Inflammatory macrophage (primary cell): ENCODE data around the gene SCMH1.
A peak's percentile ranks its signal among the peaks of the same experiment; 100 is the strongest.
"Not testable (repeated sequence)": the region's sequence is repeated elsewhere in the genome, so short reads cannot be mapped to it uniquely, and the experiment has no call there.

Experiments used
- DNase-seq, 2 donors: peaks; one replicate each; pipeline ENCODE4 v3.0.0-alpha.2; 2020 to 2022

The SCMH1 gene

DNA sequence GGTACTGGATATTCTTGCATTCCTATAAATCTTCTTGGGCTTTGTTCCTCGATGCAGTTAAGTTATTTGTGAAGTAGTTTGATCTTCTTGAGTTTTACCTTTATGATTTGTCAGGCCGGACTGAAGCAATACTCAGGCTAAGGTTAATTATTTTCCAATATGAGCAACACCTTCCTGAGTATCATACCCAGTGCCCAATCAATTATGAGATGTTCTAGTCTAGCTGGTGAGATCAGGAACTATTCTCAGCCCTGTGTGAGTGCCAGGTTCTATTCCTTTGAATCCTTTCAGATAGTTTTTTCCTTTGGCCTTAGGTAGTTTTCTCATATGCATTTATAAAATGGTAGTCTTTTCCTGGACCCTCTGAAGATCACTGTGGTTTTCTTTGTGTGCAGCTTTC lies 92.5 kb downstream of the SCMH1 start:
- no peak for DNase-seq

DNA sequence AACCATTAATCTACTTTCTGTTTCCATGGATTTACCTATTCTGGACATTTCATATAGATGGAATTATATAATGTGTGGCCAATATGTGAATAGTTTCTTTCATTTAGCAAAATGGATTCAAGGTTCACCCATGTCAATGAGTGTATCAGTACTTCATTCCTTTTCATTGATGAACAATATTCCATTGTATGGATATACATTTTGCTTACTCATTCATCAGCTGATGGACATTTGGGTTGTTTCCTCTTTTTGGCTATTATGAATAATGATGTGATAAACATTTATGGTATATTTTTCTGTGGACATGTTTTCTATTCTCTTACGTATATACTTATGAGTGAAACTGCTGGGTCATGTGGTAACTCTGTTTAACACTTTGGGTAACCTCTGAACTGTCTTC lies 97.8 kb downstream of the SCMH1 start:
- DNase-seq, result peak in 1 of 2 donors; percentile 2

DNA sequence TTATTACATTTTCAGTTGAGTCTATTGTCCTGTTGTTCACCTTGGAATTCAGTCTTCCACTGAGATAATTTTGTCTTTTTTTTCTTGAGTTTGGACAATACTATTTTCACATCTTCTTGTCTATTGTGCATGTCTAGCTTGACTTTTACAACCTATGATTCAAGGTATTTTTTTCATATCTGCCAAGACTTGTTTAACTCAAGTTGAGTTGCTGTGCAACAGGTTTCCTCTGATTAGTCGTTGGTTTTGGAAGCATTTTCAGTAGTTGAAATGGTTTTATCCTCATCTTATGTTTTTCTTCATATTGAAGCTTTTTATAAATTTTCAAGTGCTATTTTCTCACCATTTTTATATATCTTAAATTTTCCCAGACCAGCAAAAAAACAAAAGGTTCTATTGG lies 103.6 kb downstream of the SCMH1 start:
- DNase-seq, result no peak

DNA sequence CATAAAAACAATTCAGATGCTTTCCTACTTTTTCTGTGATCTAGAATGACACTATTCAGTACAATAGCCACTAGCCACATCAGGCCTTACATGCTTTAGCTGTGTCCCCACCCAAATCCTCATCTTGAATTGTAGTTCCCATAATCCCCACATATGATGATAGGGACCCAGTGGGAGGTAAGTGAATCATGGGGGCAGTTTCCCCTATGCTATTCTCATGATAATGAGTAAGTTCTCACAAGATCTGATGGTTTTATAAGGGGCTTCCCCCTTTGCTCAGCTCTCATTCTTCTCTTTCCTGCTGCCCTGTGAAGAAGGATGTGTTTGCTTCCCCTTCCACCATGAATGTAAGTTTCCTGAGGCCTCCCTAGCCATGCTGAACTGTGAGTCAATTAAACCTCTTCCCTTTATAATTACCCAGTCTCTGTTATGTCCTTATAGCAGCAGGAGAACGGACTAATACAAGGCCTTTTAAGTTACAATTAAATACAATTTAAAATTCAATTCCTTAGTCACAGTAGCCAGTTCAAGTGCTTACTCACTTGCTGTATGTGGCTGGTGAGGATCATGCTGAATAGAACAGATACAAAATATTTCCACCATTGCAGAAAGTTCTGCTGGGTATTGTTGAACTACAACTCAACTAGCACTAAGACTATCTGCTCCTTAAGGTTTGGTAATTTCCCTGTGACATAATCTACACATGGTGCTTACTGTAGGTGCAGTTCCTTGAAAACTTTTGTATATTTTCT lies 106.7 kb downstream of the SCMH1 start:
- DNase-seq, result peak; percentile 7 to 11

DNA sequence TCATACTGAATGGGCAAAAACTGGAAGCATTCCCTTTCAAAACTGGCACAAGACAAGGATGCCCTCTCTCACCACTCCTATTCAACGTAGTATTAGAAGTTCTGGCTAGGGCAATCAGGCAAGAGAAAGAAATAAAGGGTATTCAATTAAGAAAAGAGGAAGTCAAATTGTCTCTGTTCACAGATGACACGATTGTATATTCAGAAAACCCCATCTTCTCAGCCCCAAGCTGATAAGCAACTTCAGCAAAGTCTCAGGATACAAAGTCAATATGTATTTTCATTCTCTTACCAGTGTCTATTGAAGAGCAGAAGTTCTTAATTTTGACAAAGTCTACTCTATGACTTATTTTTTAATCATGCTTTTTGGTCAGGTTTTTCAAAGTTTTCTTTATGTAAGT lies 107.8 kb downstream of the SCMH1 start:
- not testable (repeated sequence) for DNase-seq

DNA sequence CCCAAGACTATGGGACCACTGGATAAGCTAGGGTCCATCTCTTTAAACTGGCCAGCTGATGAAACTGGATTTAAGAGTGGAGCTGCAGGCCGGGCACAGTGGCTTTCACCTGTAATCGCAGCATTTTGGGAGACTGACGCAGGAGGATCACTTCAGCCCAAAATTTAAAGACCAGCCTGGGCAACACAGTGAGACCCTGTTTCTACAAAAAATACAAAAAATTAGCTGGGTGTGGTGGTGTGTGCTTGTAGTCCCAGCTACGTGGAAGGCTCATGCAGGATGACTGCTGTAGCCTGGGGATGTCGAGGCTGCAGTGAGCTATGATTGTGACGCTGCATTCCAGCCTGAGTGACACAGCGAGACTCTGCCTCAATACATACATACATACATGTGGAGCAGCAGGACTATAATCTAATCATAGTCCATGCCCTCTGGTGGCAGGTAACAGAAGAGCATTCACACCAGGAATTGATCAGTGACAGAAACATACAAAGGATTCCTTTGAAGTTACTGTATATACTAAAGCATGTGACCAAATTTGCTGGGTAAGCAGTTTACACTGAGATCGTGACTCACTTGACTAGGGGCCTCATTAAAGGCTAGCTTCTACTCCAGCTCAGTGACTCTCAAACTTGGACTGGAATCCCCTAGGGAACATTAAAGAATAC lies 119.1 kb downstream of the SCMH1 start:
- peak; percentile 18 to 19 for DNase-seq

DNA sequence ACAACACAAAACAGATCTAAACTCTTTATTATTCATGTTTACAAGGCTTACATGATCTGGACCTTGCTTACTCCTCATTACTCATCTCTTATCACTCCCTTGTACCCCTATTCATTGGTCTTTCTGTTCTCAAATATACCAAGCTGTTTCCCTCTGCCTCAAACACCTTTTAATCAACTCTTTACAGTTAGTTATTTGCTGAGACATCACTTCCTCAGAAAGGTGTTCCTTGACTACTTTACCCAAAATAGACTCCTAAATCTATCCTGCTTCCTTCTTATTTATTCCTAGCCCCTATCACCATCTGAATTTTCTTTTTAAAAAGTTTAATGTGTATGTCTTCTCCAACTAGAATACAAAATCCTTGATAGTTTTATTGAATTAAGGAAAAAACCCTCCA lies 120.0 kb downstream of the SCMH1 start:
- no peak for DNase-seq

DNA sequence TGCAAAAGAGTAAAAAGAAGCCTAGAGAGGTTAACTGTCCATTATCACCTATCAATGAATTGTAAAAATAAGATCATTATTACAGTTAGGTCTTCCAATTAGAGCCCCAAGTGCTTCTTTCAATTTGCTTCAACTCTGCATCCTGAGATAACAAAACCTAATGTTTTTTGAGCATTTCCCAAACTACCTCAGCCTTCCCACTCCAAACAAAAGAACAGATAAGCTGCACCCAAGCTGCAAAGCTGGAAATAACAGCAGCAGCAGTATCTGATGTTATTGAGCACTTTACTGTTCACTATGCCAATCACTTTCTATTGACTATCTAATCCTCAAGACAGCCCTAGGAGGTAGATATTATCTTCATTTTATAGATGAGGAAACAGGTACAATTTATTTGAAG lies 123.5 kb downstream of the SCMH1 start:
- DNase-seq, result no peak

DNA sequence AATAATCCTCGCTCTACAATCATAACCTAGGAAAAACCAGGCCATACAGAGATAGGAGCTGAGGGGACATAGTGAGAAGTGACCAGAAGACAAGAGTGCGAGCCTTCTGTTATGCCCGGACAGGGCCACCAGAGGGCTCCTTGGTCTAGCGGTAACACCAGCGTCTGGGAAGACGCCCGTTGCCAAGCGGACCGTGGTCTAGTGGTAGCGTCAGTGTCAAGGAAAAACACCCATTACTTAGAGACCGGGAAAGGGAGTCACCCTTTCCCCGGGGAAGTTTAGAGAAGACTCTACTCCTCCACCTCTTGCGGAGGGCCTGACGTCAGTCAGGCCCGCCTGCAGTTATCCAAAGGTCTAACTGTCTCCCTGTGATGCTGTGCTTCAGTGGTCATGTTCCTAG lies 124.9 kb downstream of the SCMH1 start:
- DNase-seq, result not testable (repeated sequence)

DNA sequence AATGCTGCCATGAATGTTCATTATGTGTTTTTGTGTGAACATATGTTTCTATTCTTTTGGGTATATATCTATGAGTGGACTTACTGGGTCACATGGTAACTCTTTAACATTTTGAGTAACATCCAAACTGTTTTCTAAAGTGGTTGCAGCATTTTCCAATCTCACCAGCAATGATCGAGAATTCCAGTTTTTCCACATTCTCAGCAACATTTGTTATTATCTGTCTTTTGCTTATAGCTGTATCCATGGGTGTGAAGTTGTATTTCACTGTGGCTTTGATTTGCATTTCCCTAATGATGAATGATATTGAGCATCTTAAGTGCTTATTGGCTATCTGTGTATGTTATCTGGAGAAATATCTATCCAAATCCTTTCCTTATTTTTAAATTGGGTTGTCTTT lies 131.4 kb downstream of the SCMH1 start:
- no peak for DNase-seq

DNA sequence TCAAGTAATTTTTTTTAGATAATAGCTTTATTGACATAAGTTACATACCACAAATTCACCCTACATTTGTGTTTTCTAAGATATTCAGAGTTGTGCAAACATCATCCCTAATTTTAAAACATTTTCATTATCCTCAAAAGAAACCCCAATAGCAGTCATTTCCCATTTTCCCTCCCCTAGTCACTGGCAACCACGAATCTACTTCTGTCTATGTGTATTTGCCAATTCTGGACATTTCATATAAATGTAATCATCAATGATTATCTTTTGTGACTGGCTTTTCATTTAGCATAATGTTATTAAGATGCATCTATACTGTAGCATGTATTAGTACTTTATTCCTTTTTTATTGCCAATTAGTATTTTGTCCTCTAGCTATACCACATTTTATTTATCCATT lies 131.8 kb downstream of the SCMH1 start:
- DNase-seq, result no peak

DNA sequence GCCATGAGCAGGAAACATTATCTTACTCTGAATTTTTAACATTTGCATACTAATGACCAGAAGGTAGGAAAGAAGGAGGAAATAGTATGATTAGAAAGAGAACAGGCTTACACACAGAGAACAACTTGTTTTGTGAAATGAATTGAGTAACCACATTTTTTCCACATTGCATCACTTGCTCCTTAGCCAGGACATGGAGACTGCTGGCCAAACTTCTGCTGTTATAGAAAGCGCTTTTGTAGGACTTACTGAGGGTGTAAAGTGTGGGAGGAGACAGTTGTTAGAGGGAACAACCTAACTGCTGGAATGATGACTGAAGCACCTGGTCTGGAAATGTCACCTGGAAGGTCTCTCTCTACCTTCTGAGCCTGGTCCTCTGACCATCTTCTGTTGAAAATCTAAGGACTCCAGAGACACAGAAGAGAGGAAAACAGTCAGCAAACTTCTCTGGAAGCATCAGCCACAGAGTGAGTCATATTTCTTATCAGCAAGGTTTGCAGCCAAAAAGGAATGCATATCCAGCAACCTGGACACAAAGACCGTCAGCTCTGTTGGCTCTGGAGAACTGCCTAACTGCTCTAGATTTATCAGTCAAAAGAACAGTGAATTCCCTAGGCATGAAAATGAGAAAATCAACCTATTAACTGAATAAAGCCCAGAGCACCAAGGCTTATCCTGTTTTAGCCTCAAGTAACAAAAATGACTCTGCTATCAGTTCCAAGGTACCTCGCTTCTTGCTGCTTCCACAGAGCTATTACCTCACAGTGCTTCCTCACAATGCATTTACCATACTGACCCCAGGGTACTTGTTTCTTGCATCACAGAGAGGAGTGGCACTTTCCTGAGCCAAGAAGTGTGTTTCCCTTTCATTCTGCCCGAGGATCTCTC lies 132.6 kb downstream of the SCMH1 start:
- peak; percentile 67 to 77 for DNase-seq

DNA sequence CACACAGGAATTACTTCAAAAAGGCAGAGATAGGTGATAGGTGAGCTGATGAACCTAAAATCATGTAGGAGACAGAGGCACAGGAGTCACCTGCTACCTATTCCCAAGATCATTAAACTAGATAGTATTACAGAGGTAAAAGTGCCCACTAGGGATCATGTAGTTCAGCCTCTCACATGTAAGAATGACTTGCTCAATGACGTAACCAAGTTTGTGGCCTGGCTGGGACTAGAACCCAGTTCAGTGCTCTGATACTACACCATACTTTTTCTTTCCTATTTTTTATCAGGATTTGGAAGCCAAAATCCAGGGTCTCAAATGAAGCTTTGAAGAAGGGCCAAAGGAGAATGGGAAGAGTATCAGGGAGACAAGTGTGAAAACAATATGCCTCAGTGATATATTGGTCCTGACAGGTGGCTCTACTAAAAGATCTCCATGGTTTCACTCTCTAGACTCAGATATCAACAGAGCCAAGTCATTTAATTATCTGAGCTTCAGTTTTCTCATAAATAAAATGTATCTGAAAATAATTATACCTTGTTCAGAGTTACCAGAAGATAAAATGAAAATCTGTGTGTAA lies 133.3 kb downstream of the SCMH1 start:
- no peak for DNase-seq

DNA sequence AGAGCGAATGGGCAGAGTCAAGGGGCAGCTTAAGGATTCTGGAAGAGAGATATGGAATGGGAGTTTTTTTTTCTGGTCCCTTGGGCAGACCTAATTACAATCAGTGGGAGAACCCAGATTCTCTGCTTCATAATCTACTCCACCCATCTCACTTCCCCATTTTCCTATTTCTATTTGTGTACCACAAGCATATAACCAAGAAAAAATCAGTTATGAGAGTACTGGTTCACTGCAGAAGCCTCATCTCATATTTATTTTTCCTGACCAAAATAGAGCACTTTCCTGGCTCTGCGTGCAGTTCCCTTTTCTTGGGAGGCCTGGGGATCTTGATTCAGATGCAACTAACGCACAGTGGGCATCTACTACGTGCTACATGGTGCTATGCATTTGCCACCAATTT lies 138.3 kb downstream of the SCMH1 start:
- DNase-seq, result peak in 1 of 2 donors; percentile 12

DNA sequence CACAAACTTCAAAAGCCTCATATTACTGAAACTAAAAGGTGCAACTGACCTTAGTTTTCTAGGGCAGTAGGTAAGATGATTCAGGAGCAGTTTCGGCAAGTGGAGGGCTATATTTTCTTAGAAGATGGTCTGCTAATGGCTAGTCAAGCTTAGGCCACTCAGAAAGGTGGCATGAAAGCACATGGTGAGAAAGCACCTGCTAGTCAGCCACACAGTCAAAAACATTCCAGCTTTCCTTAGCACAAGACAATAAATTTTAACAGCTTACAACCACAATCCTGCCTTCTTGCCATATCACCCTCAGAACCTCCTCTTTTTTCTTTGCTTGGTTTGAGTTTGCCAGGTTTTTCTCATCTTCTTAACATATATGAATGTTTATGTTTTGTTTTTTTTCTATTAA lies 139.5 kb downstream of the SCMH1 start:
- no peak for DNase-seq

DNA sequence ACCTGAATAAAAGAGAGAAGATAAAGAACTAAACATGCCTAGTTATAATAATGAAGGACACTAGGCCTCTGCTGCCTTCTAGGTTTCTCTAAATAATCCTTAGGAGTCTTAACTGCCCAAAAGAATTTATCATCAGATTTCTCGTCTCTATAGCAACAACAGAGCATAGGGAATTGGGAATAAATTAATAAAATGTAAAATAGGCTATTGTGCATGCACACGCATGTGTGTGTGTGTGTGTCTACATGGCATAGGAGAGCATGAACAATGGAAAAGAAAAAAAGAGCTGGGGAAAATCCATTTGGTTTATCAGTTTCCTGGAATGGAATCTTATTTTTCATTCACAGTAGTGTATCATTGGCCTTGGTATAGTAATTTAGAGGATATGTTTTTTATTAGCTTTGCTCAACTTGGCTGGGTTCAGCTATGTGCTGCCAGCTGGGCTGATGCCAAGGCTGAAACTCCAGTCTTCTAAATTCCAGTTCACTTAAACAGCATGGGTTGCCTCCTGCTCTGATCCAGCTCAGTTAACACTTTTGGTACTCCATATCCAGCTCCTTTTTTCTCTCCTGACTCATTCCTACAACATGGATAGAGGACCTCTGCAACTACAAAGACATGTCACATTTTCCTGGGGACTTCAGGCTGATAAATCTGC lies 140.0 kb downstream of the SCMH1 start:
- DNase-seq, result no peak

DNA sequence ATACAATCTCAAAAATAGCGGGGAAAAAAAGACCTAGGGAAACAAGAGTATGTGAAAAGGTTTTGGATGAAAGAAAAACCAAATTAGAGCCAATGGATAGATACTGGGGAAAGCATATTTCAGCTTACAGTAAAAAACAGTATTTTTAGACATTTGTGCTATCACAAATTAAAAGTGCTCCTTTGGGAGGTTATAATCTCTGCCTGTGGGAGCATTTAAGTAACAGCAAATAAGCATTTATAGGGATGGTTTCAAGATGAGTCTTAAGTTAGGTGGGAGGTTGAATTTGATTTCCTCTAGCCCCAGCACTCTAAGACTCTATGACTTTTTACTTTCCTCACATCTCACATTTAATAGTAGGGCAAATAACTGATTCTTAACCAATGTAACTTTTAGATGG lies 141.0 kb downstream of the SCMH1 start:
- DNase-seq, result no peak

DNA sequence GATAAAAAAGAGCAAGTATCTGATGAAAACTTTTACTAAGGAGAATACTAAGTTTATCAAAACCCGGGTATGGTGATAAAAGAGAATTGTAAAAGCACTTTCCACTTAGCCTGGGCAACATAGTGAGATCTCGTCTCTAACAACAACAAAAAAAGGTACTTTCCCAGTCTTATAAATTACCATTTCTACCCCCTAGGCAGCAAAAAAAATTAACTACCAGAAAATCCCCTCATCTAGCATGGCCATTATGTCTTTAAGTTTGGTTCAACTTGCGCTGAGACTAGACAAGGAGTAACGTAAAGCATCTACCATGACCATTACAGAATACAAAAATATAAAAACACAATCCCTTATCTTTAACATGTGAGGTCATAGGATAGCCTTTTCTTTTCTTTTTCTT lies 141.9 kb downstream of the SCMH1 start:
- no peak for DNase-seq

DNA sequence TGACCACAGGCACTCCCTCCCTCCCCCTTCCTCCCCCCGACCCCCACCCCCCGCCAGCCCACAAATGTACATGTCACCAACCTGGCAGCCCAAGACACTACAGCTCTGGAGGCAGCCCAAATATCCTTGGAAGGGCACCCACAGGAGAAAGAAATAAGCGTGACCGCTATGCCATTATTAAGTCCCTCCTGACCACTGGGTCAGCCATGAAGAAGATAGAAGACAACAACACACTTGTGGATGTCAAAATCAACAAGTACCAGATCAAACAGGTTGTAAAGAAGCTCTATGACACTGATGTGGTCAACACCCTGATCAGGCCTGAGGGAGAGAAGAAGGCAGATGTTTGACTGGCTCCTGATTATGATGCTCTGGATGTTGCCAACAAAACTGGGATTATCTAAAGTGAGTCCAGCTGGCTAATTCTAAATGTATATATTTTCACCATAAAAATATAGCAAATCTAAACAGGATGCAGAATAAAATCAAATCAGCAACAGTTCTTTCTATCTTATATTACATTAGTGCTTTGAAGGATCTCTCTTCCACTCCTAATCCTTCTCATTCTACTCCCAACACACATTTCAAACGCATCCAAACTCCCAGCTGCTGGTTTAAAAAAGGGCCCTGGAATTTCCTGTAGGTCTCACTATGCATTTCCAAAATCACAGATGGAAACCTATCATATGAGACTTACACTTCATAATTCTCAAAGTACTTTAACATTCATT lies 143.2 kb downstream of the SCMH1 start:
- DNase-seq, result no peak

DNA sequence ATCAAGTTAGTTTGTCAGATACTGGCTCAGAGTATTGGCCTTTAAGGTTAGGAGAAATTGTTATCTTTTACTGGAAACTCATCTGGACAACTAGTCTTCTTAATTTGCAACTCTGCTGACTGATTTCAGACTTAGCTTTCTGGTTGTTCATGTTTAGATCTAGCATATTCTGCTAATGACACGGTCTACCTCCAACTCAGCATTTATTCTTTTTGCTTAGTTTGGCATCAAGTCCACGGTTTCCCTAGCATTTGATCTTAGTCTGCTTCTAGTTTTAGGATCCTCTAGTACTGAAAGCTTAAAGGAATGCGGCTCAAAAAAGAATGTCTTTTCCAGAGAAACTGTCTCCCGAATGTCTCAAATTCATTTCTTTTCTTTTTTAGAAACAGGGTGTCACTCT lies 145.0 kb downstream of the SCMH1 start:
- no peak for DNase-seq

DNA sequence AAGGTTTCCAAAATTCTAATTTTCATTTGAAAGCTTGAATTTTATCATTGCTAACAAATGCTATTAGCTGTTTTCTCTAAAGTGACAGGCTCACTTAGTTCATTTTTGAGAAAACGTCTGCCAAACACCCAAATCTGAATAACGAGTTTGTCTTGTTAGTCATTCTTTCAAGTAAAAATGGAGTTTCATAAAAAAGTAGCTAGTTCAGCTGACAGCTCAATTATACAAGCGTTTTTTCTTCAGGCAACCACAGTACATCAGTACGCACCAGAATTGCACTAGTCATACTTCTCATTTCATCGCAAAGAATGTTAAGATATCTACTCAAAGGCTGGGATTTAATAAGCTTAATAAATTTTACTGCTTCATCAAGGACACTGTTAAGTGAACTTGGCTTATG lies 148.3 kb downstream of the SCMH1 start:
- no peak for DNase-seq

DNA sequence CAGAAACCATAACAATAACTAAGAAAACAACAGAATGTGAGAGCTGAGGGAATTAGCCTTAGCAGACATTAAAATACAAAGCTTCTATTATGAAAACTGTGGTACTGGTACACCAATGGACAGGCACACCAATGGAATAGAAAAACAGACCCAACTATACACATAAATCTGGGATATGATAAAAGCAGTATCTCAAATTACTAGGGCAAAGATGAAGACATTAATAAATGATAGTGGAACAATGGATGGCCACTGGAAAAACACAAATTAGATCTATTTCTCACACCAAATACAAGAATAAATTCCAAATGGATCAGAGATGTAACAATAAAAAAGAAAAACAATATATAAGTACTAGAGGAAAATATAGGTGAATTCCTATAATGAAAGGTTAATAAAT lies 155.2 kb downstream of the SCMH1 start:
- no peak for DNase-seq
